Endometrium (tissue), 2 donors: ENCODE measurements around the gene MSGN1.

Experiments
- FAIRE-seq: peaks from 2 replicates; lab custom pipeline; 2012; peaks lifted over from hg19 to GRCh38; lab: Jason Lieb, UNC
- donor health status: control.
- donor health status: control.

The MSGN1 gene

GRCh38 chr2:17816396-17817245 is at the start of gene MSGN1:
Gene MSGN1, plus strand, starts transcription at chr2:17816460. Its CDS starts 59 bp downstream, at chr2:17816519.
- FAIRE-seq, result no peak

- FAIRE-seq, result no peak
Measured at GRCh38 chr2:17768894-17769293, 47.4 kb upstream of the MSGN1 start.

GRCh38 chr2:17771956-17772355 is 44.3 kb upstream of the MSGN1 start:
- FAIRE-seq, result no peak

- FAIRE-seq, result no peak
Measured at GRCh38 chr2:17772532-17772931, 43.7 kb upstream of the MSGN1 start.

- FAIRE-seq, result no peak
Measured at GRCh38 chr2:17780546-17780945, 35.7 kb upstream of the MSGN1 start.

GRCh38 chr2:17781482-17781881 is 34.8 kb upstream of the MSGN1 start:
- FAIRE-seq, result no peak

- FAIRE-seq, result no peak
Measured at GRCh38 chr2:17786727-17787126, 29.5 kb upstream of the MSGN1 start.

GRCh38 chr2:17788773-17789172 is 27.5 kb upstream of the MSGN1 start:
- no peak for FAIRE-seq

- FAIRE-seq, result no peak
Measured at GRCh38 chr2:17790536-17790935, 25.7 kb upstream of the MSGN1 start.

- no peak for FAIRE-seq
Measured at GRCh38 chr2:17791121-17791816, 25.0 kb upstream of the MSGN1 start.

GRCh38 chr2:17791817-17792130 is 24.5 kb upstream of the MSGN1 start:
- FAIRE-seq, result no peak

GRCh38 chr2:17792515-17792914 is 23.7 kb upstream of the MSGN1 start:
- FAIRE-seq, result no peak

GRCh38 chr2:17793296-17793695 is 23.0 kb upstream of the MSGN1 start:
- no peak for FAIRE-seq

GRCh38 chr2:17793803-17794354 is 22.4 kb upstream of the MSGN1 start:
- FAIRE-seq, result no peak

GRCh38 chr2:17795309-17795708 is 21.0 kb upstream of the MSGN1 start:
- no peak for FAIRE-seq

GRCh38 chr2:17798338-17798737 is 17.9 kb upstream of the MSGN1 start:
- no peak for FAIRE-seq

- FAIRE-seq, result no peak
Measured at GRCh38 chr2:17799301-17800120, 16.7 kb upstream of the MSGN1 start.

- no peak for FAIRE-seq
Measured at GRCh38 chr2:17800219-17800618, 16.0 kb upstream of the MSGN1 start.

GRCh38 chr2:17800693-17801458 is 15.4 kb upstream of the MSGN1 start:
- no peak for FAIRE-seq

- FAIRE-seq, result no peak
Measured at GRCh38 chr2:17803497-17803896, 12.8 kb upstream of the MSGN1 start.

- FAIRE-seq, result no peak
Measured at GRCh38 chr2:17804358-17804757, 11.9 kb upstream of the MSGN1 start.

- no peak for FAIRE-seq
Measured at GRCh38 chr2:17805166-17805565, 11.1 kb upstream of the MSGN1 start.
